Neural cell (in vitro differentiated cells): ENCODE measurements around the gene CETP. TPM values are rescaled to one million over a fixed set of nuclear protein-coding genes. Genes with fewer than 3 reads are reported as not detected.

Experiments used
- H2AFZ ChIP-seq: fragments of 200-600, 300-800 bp; sonication (generic), shearing (Covaris generic); 2 replicates; pipeline ENCODE4 v1.6.0; 2014; ENCODE audit warnings: low read depth, mild to moderate bottlenecking, antibody characterized with exemption, low read length, moderate library complexity
- H3F3A ChIP-seq: fragments of 200-600 bp; shearing (Covaris generic); 2 replicates; pipeline ENCODE4 v1.6.1; 2016; ENCODE audit warnings: mild to moderate bottlenecking, moderate library complexity, mixed read lengths, antibody characterized with exemption, low read length; ENCODE audit not compliant: insufficient read depth, poor library complexity, severe bottlenecking
- H3K27ac ChIP-seq: fragments of 200-600, 300-800 bp; sonication (generic), shearing (Covaris generic); 2 replicates; pipeline ENCODE4 v1.5.1; 2014; ENCODE audit warnings: mild to moderate bottlenecking, low read length, moderate library complexity
- H3K27me3 ChIP-seq: fragments of 300-800, 200-600 bp; sonication (generic), shearing (Covaris generic); 2 replicates; pipeline ENCODE4 v1.6.0; 2014; ENCODE audit warnings: mild to moderate bottlenecking, low read depth, low read length, moderate library complexity; ENCODE audit not compliant: insufficient read depth
- H3K36me3 ChIP-seq: fragments of 300-800, 200-600 bp; sonication (generic), shearing (Covaris generic); 2 replicates; pipeline ENCODE4 v1.5.1; 2014; ENCODE audit warnings: mild to moderate bottlenecking, antibody characterized with exemption, low read length, moderate library complexity; ENCODE audit not compliant: insufficient read depth
- H3K4me2 ChIP-seq: fragments of 300-800, 200-600 bp; sonication (generic), shearing (Covaris generic); 2 replicates; pipeline ENCODE4 v1.6.0; 2014; ENCODE audit warnings: mild to moderate bottlenecking, low read length
- H3K4me3 ChIP-seq: fragments of 300-800, 200-600 bp; sonication (generic), shearing (Covaris generic); 2 replicates; pipeline ENCODE4 v1.5.1; 2014; ENCODE audit warnings: mild to moderate bottlenecking, low read length, moderate library complexity
- H3K79me2 ChIP-seq: fragments of 200-600 bp; shearing (Covaris generic); replicated peaks from 2 replicates; pipeline ENCODE4 v1.6.0; 2014; ENCODE audit warnings: mild to moderate bottlenecking, low read length, moderate library complexity; ENCODE audit not compliant: insufficient read depth
- H3K9ac ChIP-seq: fragments of 300-800, 200-600 bp; sonication (generic), shearing (Covaris generic); 2 replicates; pipeline ENCODE4 v1.6.1; 2016; ENCODE audit warnings: mild to moderate bottlenecking, low read length, mixed read lengths
- H3K9me2 ChIP-seq: fragments of 200-600 bp; shearing (Covaris generic); 2 replicates; pipeline ENCODE4 v1.6.1; 2016; ENCODE audit warnings: mild to moderate bottlenecking, low read length, mixed read lengths; ENCODE audit not compliant: insufficient read depth
- H3K9me3 ChIP-seq: fragments of 200-600, 300-800 bp; sonication (generic), shearing (Covaris generic); 2 replicates; pipeline ENCODE4 v1.6.1; 2016; ENCODE audit warnings: mild to moderate bottlenecking, mixed run types, low read length, moderate library complexity, mixed read lengths
- H4K20me1 ChIP-seq: fragments of 200-600 bp; shearing (Covaris generic); 2 replicates; pipeline ENCODE4 v1.6.1; 2016; ENCODE audit warnings: mild to moderate bottlenecking, mixed run types; ENCODE audit not compliant: insufficient read depth
- EP300 ChIP-seq: fragments of 450-650 bp; conservative IDR thresholded peaks from 2 replicates; pipeline ENCODE4 v1.6.1; 2014; ENCODE audit warnings: antibody characterized with exemption, mild to moderate bottlenecking, moderate library complexity; ENCODE audit not compliant: poor library complexity, severe bottlenecking
- EZH2 ChIP-seq: fragments of 200-600, 300-800 bp; shearing (Covaris generic), sonication (generic); IDR thresholded peaks from 2 replicates; pipeline ENCODE4 v1.6.1; 2014; ENCODE audit warnings: antibody characterized with exemption, low read length, borderline replicate concordance, mild to moderate bottlenecking; ENCODE audit not compliant: insufficient read depth, poor library complexity, severe bottlenecking
- MXI1 ChIP-seq: fragments of 450-650 bp; conservative IDR thresholded peaks from 2 replicates; pipeline ENCODE4 v1.6.1; 2014; ENCODE audit warnings: antibody characterized with exemption, mild to moderate bottlenecking; ENCODE audit not compliant: poor library complexity, severe bottlenecking
- POLR2AphosphoS5 ChIP-seq: IDR thresholded peaks from 2 replicates; pipeline ENCODE4 v1.6.1; 2012
- RAD21 ChIP-seq: fragments of 450-650 bp; conservative IDR thresholded peaks from 2 replicates; pipeline ENCODE4 v1.6.1; 2014; ENCODE audit warnings: antibody characterized with exemption, mild to moderate bottlenecking, moderate library complexity
- SMC3 ChIP-seq: fragments of 450-650 bp; conservative IDR thresholded peaks from 2 replicates; pipeline ENCODE4 v1.6.1; 2014; ENCODE audit warnings: antibody characterized with exemption, mild to moderate bottlenecking, moderate library complexity; ENCODE audit not compliant: poor library complexity
- TAF1 ChIP-seq: IDR thresholded peaks from 2 replicates; pipeline ENCODE4 v1.6.1; 2012; ENCODE audit warnings: low read depth
- polyA plus RNA-seq: library from polyadenylated mRNA; depleted of rRNA; stranded (reverse); fragments of >200 nt; gene quantifications from 2 replicates; pipeline ENCODE4 v1.2.3, GENCODE V29; 2014
- TF ChIP-seq, protein P1 (sequence below): IDR thresholded peaks from 2 replicates; pipeline ENCODE4 v1.6.1; 2012; ENCODE audit warnings: borderline replicate concordance
- TF ChIP-seq, protein P2 (sequence below): fragments of 450-650 bp; IDR thresholded peaks from 2 replicates; pipeline ENCODE4 v1.5.1; 2014; ENCODE audit warnings: antibody characterized with exemption, mild to moderate bottlenecking, moderate library complexity; ENCODE audit not compliant: poor library complexity, severe bottlenecking

CETP gene
- polyA plus RNA-seq, 1 donor from 2014 or later, result not detected

DNA sequence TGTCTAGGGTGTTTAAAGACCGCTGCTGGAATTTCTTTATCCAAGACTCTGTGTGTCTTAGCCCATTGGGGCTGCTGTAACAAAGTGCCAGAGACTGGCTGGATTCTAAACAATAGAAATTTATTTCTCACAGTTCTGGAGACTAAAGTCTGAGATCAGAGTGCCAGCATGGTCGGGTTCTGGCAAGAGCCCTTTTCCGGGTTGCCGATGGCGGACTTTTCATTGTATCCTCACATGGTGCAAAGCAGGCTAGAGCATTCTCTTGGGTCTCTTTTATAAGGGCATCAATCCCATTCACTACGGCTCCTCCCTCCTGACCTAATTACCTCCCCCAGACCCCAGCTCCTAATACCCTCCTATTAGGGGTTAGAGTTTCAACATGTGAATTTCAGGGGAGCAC lies 37.1 kb downstream of the CETP start:
- no peaks in the 10 kb centered on the region for H3F3A ChIP-seq
- no peaks in the 10 kb centered on the region for H3K27me3 ChIP-seq
- no peak overlapping the region for H3K4me2 ChIP-seq
- no peaks in the 10 kb centered on the region for H3K79me2 ChIP-seq
- H3K9ac ChIP-seq, result no peak overlapping the region
- H3K9me2 ChIP-seq, result no peaks in the 10 kb centered on the region
- no peak overlapping the region for H2AFZ ChIP-seq
- no peak for TF ChIP-seq EZH2
- no peak for TF ChIP-seq RAD21
- no peak for TF ChIP-seq TAF1
- TF ChIP-seq MXI1, result no peak
- TF ChIP-seq SMC3, result no peak
- TF ChIP-seq, protein P1, sequence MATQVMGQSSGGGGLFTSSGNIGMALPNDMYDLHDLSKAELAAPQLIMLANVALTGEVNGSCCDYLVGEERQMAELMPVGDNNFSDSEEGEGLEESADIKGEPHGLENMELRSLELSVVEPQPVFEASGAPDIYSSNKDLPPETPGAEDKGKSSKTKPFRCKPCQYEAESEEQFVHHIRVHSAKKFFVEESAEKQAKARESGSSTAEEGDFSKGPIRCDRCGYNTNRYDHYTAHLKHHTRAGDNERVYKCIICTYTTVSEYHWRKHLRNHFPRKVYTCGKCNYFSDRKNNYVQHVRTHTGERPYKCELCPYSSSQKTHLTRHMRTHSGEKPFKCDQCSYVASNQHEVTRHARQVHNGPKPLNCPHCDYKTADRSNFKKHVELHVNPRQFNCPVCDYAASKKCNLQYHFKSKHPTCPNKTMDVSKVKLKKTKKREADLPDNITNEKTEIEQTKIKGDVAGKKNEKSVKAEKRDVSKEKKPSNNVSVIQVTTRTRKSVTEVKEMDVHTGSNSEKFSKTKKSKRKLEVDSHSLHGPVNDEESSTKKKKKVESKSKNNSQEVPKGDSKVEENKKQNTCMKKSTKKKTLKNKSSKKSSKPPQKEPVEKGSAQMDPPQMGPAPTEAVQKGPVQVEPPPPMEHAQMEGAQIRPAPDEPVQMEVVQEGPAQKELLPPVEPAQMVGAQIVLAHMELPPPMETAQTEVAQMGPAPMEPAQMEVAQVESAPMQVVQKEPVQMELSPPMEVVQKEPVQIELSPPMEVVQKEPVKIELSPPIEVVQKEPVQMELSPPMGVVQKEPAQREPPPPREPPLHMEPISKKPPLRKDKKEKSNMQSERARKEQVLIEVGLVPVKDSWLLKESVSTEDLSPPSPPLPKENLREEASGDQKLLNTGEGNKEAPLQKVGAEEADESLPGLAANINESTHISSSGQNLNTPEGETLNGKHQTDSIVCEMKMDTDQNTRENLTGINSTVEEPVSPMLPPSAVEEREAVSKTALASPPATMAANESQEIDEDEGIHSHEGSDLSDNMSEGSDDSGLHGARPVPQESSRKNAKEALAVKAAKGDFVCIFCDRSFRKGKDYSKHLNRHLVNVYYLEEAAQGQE, result no peak
- no peak for TF ChIP-seq EP300
- H3K36me3 ChIP-seq, result no peaks in the 10 kb centered on the region
- no peak overlapping the region for H3K4me3 ChIP-seq
- no peak overlapping the region for H3K27ac ChIP-seq
- H3K9me3 ChIP-seq, result no peaks in the 10 kb centered on the region
- H4K20me1 ChIP-seq, result no peaks in the 10 kb centered on the region

DNA sequence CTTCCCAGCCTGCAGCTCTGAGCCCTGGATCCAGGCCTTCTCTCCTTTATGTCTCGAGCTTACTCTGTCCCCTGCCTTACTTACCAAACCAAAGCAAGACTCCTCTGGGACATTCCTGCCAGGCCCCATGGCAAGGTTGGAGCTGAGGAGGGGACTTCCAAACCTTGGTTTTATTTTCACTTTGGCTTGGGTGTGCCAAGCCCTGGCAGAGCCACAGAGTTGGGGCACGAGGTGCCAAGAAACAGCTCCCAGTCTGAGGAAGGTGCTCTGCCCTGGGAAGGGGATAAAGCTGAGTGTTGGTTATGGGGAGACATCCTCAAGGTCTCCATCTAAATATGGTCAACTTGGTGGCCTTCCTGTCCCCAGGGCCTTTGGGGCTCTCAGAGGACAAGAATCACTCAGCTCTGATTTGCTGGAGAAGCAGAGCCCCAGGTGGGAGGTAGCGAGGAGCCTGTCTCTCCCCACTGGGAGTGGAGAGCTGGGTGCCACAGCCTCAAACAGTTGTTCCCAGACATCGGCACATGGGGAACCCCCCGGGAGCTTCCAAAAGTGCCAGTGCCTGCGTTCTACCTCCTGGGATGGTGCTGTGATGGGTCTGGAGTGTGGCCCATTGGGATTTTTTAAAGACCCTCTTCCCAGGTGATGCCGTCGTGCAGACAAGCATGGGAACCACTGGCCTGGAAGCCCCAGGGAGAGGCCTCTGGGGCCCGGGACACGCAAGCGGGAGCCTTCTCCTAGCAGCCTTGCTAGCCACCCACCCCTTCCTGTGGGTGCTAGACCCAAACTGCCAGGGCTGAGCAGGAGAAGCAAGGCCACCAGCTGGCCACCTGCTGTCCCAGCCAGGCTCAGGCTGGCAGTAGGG lies 37.9 kb downstream of the CETP start:
- H3K9ac ChIP-seq, result no peak overlapping the region
- no peaks in the 10 kb centered on the region for H3K9me3 ChIP-seq
- no peaks in the 10 kb centered on the region for H3K9me2 ChIP-seq
- no peaks in the 10 kb centered on the region for H3K79me2 ChIP-seq
- no peaks in the 10 kb centered on the region for H3K27me3 ChIP-seq
- no peak overlapping the region for H3K4me3 ChIP-seq
- no peaks in the 10 kb centered on the region for H4K20me1 ChIP-seq
- no peaks in the 10 kb centered on the region for H3F3A ChIP-seq
- H2AFZ ChIP-seq, result no peak overlapping the region
- no peak overlapping the region for H3K4me2 ChIP-seq
- no peak overlapping the region for H3K27ac ChIP-seq
- no peaks in the 10 kb centered on the region for H3K36me3 ChIP-seq
- TF ChIP-seq, protein P1, result no peak
- TF ChIP-seq POLR2AphosphoS5 (no peak), SMC3 (no peak), EZH2 (no peak), EP300 (no peak)
- TF ChIP-seq, protein P2, sequence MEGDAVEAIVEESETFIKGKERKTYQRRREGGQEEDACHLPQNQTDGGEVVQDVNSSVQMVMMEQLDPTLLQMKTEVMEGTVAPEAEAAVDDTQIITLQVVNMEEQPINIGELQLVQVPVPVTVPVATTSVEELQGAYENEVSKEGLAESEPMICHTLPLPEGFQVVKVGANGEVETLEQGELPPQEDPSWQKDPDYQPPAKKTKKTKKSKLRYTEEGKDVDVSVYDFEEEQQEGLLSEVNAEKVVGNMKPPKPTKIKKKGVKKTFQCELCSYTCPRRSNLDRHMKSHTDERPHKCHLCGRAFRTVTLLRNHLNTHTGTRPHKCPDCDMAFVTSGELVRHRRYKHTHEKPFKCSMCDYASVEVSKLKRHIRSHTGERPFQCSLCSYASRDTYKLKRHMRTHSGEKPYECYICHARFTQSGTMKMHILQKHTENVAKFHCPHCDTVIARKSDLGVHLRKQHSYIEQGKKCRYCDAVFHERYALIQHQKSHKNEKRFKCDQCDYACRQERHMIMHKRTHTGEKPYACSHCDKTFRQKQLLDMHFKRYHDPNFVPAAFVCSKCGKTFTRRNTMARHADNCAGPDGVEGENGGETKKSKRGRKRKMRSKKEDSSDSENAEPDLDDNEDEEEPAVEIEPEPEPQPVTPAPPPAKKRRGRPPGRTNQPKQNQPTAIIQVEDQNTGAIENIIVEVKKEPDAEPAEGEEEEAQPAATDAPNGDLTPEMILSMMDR, result no peak
